NCI-H2227 (cell line): ENCODE measurements around the gene MEGF11.
A peak's percentile ranks its signal among the peaks of the same experiment; 100 is the strongest.

ENCODE experiments used
- DNase-seq: peaks from one replicate; lab custom pipeline; 2025; ENCODE audit not compliant: unreplicated experiment; lab: John Stamatoyannopoulos, UW

MEGF11 gene

GRCh38 chr15:65925338-65925737 lies 328.2 kb downstream of the MEGF11 start:
- no peak for DNase-seq

- no peak for DNase-seq
These were observed 329.5 kb downstream of the MEGF11 start for GRCh38 chr15:65924004-65924403.

GRCh38 chr15:65923264-65923663 lies 330.3 kb downstream of the MEGF11 start:
- DNase-seq, result no peak

- DNase-seq, result no peak
These were observed 330.9 kb downstream of the MEGF11 start for GRCh38 chr15:65922621-65923020.

- no peak for DNase-seq
These were observed 331.8 kb downstream of the MEGF11 start for GRCh38 chr15:65921780-65922179.

- no peak for DNase-seq
These were observed 332.7 kb downstream of the MEGF11 start for GRCh38 chr15:65920825-65921309.

GRCh38 chr15:65920121-65920520 lies 333.4 kb downstream of the MEGF11 start:
- no peak for DNase-seq

- DNase-seq, result no peak
These were observed 334.2 kb downstream of the MEGF11 start for GRCh38 chr15:65919353-65919752.

- no peak for DNase-seq
These were observed 334.6 kb downstream of the MEGF11 start for GRCh38 chr15:65918945-65919344.

GRCh38 chr15:65918357-65918920 lies 335.1 kb downstream of the MEGF11 start:
- DNase-seq, result no peak

GRCh38 chr15:65917936-65918335 lies 335.6 kb downstream of the MEGF11 start:
- DNase-seq, result no peak

- DNase-seq, result no peak
These were observed 336.2 kb downstream of the MEGF11 start for GRCh38 chr15:65917407-65917756.

- DNase-seq, result peak; percentile 55
These were observed 336.7 kb downstream of the MEGF11 start for GRCh38 chr15:65916664-65917406.

- DNase-seq, result no peak
These were observed 337.4 kb downstream of the MEGF11 start for GRCh38 chr15:65916041-65916663.

- DNase-seq, result no peak
These were observed 338.3 kb downstream of the MEGF11 start for GRCh38 chr15:65914981-65915925.

GRCh38 chr15:65914386-65914785 lies 339.2 kb downstream of the MEGF11 start:
- DNase-seq, result no peak

GRCh38 chr15:65913631-65914199 lies 339.8 kb downstream of the MEGF11 start:
- DNase-seq, result no peak

GRCh38 chr15:65912235-65912634 lies 341.3 kb downstream of the MEGF11 start:
- DNase-seq, result no peak

GRCh38 chr15:65910341-65910740 lies 343.2 kb downstream of the MEGF11 start:
- no peak for DNase-seq

GRCh38 chr15:65909831-65910230 lies 343.7 kb downstream of the MEGF11 start:
- DNase-seq, result no peak

- no peak for DNase-seq
These were observed 344.7 kb downstream of the MEGF11 start for GRCh38 chr15:65908876-65909275.
